HepG2 (cell line): ENCODE results near the gene DNASE2. TPM values are rescaled to one million over a fixed set of nuclear protein-coding genes. Genes with fewer than 3 reads are reported as not detected.
A peak's percentile ranks its signal among the peaks of the same experiment; 100 is the strongest.

Source experiments
- ATAD3A ChIP-seq: sonication (generic); formaldehyde crosslinking; IDR thresholded peaks from 2 replicates; pipeline ENCODE4 v1.4.0; 2020; ENCODE audit warnings: missing genetic modification reagents
- ATF5 ChIP-seq: sonication (generic); formaldehyde crosslinking; IDR thresholded peaks from 2 replicates; pipeline ENCODE4 v1.4.0; 2020; ENCODE audit warnings: mild to moderate bottlenecking, low read depth, missing genetic modification reagents
- CSRNP2 ChIP-seq: sonication (generic); formaldehyde crosslinking; conservative IDR thresholded peaks from 2 replicates; pipeline ENCODE4 v1.8.0; 2022; ENCODE audit warnings: low read depth, missing genetic modification reagents
- DDIT3 ChIP-seq: sonication (generic); formaldehyde crosslinking; IDR thresholded peaks from 2 replicates; pipeline ENCODE4 v1.4.0; 2020; ENCODE audit warnings: mild to moderate bottlenecking, missing genetic modification reagents
- GRHL1 ChIP-seq: sonication (generic); formaldehyde crosslinking; conservative IDR thresholded peaks from 2 replicates; pipeline ENCODE4 v1.8.0; 2022; ENCODE audit warnings: missing genetic modification reagents
- HOXA5 ChIP-seq: sonication (generic); formaldehyde crosslinking; IDR thresholded peaks from 2 replicates; pipeline ENCODE4 v1.4.0; 2020; ENCODE audit warnings: missing genetic modification reagents
- NR2F2 ChIP-seq: IDR thresholded peaks from 2 replicates; pipeline ENCODE4 v1.6.1; 2012; ENCODE audit warnings: low read depth, inconsistent platforms, borderline replicate concordance
- RBM22 ChIP-seq: fragments of 200-400 bp; formaldehyde crosslinking; optimal IDR thresholded peaks from 2 replicates; pipeline ENCODE3; 2017; ENCODE audit warnings: mild to moderate bottlenecking, low read length, moderate library complexity
- RCOR2 ChIP-seq: IDR thresholded peaks from 2 replicates; pipeline ENCODE4 v1.6.1; 2016; ENCODE audit warnings: missing biosample characterization, missing genetic modification reagents
- RXRA ChIP-seq: sonication (generic); formaldehyde crosslinking; IDR thresholded peaks from 2 replicates; pipeline ENCODE4 v1.5.1; 2020; ENCODE audit warnings: missing genetic modification reagents
- SOX5 ChIP-seq: IDR thresholded peaks from 2 replicates; pipeline ENCODE4 v1.6.1; 2016; ENCODE audit warnings: borderline replicate concordance
- STAG1 ChIP-seq: sonication (generic); formaldehyde crosslinking; IDR thresholded peaks from 2 replicates; pipeline ENCODE4 v1.4.0; 2020; ENCODE audit warnings: missing genetic modification reagents
- U2AF2 ChIP-seq: fragments of 200-400 bp; formaldehyde crosslinking; IDR thresholded peaks from 2 replicates; pipeline ENCODE4 v1.6.1; 2017; ENCODE audit warnings: low read depth, mild to moderate bottlenecking, low read length
- ZBTB14 ChIP-seq: sonication (generic); formaldehyde crosslinking; IDR thresholded peaks from 2 replicates; pipeline ENCODE4 v1.4.0; 2020; ENCODE audit warnings: missing genetic modification reagents
- ZGPAT ChIP-seq: IDR thresholded peaks from 2 replicates; pipeline ENCODE4 v1.6.1; 2016; ENCODE audit warnings: mild to moderate bottlenecking
- ZKSCAN1 ChIP-seq: fragments of 150-350 bp; IDR thresholded peaks from 2 replicates; pipeline ENCODE4 v1.6.1; 2014; ENCODE audit warnings: low read length
- ZMYM3 ChIP-seq: sonication (generic); formaldehyde crosslinking; IDR thresholded peaks from 2 replicates; pipeline ENCODE4 v1.5.1; 2020; ENCODE audit warnings: mild to moderate bottlenecking, missing genetic modification reagents
- ZNF234 ChIP-seq: sonication (generic); formaldehyde crosslinking; conservative IDR thresholded peaks from 2 replicates; pipeline ENCODE4 v1.5.1; 2020; ENCODE audit warnings: mild to moderate bottlenecking, missing genetic modification reagents
- ZNF296 ChIP-seq: sonication (generic); formaldehyde crosslinking; conservative IDR thresholded peaks from 2 replicates; pipeline ENCODE4 v1.5.0; 2020; ENCODE audit warnings: mild to moderate bottlenecking, missing genetic modification reagents
- ZNF430 ChIP-seq: sonication (generic); formaldehyde crosslinking; IDR thresholded peaks from 2 replicates; pipeline ENCODE4 v1.9.0; 2021; ENCODE audit warnings: mild to moderate bottlenecking, missing genetic modification reagents
- ZNF572 ChIP-seq: sonication (generic); formaldehyde crosslinking; IDR thresholded peaks from 2 replicates; pipeline ENCODE4 v1.5.1; 2020; ENCODE audit warnings: mild to moderate bottlenecking, missing genetic modification reagents
- ZNF598 ChIP-seq: sonication (generic); formaldehyde crosslinking; IDR thresholded peaks from 2 replicates; pipeline ENCODE4 v1.5.1; 2020; ENCODE audit warnings: mild to moderate bottlenecking, missing genetic modification reagents, borderline replicate concordance
- ZNF691 ChIP-seq: sonication (generic); formaldehyde crosslinking; IDR thresholded peaks from 2 replicates; pipeline ENCODE4 v1.4.0; 2020; ENCODE audit warnings: missing genetic modification reagents, low read depth, mild to moderate bottlenecking, borderline replicate concordance
- polyA plus RNA-seq, 8 experiments: library from polyadenylated mRNA; depleted of rRNA in 3 of 8; stranded (reverse) in 7 of 8; unstranded in 1 of 8; fragments of >200 nt; fragmentation: Illumina TruSeq in 4 of 8; extraction: Trizol in 4 of 8; gene quantifications; 2 replicates each; pipeline versions ENCODE4 v1.2.1 to v1.2.3, GENCODE V29; 2011 to 2016; ENCODE audit warnings: low read depth in 4 of 8, missing spikeins in 1 of 8, mixed read lengths in 1 of 8; ENCODE audit not compliant: insufficient read depth in 1 of 8
- total RNA-seq, 5 experiments: library from RNA; depleted of rRNA; stranded (reverse); fragments of >200 nt; fragmentation: Illumina TruSeq; extraction: Trizol; gene quantifications; 2 replicates each; pipeline ENCODE4 v1.2.3, GENCODE V29; 2016; ENCODE audit warnings: low read depth in 1 of 5

The DNASE2 gene
- total and polyA plus RNA-seq, 2 of the 13 experiments (the other 11 are each of a cell fraction or from before 2014, with no cell fraction given), result 7.5 to 16.2 TPM

- TF ChIP-seq ZBTB14 (CRISPR knock-in tag) (no peak), DDIT3 (CRISPR knock-in tag) (no peak), STAG1 (CRISPR knock-in tag) (peak; percentile 20), ZNF430 (no peak), ZNF296 (no peak), SOX5 (no peak), ZKSCAN1 (no peak), U2AF2 (no peak), NR2F2 (no peak), RXRA (CRISPR knock-in tag) (peak; percentile 62), ZMYM3 (CRISPR knock-in tag) (no peak), GRHL1 (CRISPR knock-in tag) (no peak), ATAD3A (CRISPR knock-in tag) (no peak), ZNF691 (no peak), HOXA5 (no peak), ZNF572 (CRISPR knock-in tag) (no peak), ZGPAT (CRISPR knock-in tag) (peak; percentile 42; the same call in 1 of the 2 replicates), ATF5 (CRISPR knock-in tag) (no peak), RCOR2 (CRISPR knock-in tag) (peak; percentile 54; the same call in 1 of the 2 replicates), ZNF598 (CRISPR knock-in tag) (no peak), RBM22 (no peak), CSRNP2 (CRISPR knock-in tag) (no peak), ZNF234 (CRISPR knock-in tag) (no peak)
Measured at GRCh38 chr19:12825254-12826131, 55.8 kb downstream of the DNASE2 start (continued).
